AG08396 (cell line): ENCODE measurements around the gene HOXC12.

Experiments
- DNase-seq: peaks from one replicate; pipeline ENCODE4 v3.0.0; 2012; ENCODE audit warnings: low spot score, mixed read lengths

Gene HOXC12, protein sequence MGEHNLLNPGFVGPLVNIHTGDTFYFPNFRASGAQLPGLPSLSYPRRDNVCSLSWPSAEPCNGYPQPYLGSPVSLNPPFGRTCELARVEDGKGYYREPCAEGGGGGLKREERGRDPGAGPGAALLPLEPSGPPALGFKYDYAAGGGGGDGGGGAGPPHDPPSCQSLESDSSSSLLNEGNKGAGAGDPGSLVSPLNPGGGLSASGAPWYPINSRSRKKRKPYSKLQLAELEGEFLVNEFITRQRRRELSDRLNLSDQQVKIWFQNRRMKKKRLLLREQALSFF

GRCh38 chr12:53954694-53955035, at the start of gene HOXC12:
Gene HOXC12 (plus strand): TSS chr12:53954903. CDS start chr12:53954930, 27 bp downstream.
- no peak for DNase-seq

- no peak for DNase-seq
Observed at GRCh38 chr12:53907103-53907502, 47.6 kb upstream of the HOXC12 start.

- DNase-seq, result no peak
Observed at GRCh38 chr12:53916788-53917655, 37.7 kb upstream of the HOXC12 start.

DNA sequence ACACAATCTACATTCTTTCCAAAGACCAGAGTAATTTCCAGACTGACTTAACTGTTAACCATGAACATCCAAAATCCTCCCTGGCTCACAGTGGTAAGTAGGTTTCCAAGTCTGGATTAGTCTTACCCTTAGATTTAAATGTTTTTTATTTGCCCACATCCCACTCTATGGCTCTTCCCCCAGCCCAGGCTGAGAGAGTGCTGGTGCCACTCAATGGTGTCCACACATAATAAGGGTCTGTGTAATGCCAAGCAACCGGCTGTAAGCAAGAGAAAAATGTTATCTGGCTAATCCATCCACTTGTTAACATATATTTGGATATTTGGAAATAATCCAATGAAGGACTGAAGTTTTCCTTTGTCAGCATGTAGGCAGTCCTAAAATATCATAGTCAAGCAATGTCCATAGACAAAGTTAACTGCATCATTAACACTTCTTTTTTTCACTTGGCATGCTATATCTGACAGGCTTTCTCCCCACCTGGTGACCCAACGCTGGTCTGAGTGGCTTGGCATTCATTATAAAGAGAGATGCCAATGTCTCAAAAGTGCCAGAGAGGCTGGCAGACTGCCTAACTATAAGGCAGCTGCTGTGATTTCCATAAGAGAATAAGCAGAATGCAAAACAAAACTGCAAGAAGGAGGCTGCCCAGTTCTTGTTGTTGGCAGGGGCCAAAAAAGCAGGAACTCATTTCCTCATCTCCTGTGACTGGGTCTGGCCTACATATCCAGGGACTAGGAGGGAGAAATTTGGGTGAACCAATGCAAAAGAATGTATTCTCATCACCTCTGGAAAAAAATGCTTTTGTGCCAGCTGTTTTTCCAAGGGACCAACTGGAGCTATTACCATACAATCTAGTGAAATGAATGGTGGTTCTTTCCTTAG, 29.9 kb upstream of the HOXC12 start:
- no peak for DNase-seq

GRCh38 chr12:53927220-53928029, 27.3 kb upstream of the HOXC12 start:
- DNase-seq, result no peak

DNA sequence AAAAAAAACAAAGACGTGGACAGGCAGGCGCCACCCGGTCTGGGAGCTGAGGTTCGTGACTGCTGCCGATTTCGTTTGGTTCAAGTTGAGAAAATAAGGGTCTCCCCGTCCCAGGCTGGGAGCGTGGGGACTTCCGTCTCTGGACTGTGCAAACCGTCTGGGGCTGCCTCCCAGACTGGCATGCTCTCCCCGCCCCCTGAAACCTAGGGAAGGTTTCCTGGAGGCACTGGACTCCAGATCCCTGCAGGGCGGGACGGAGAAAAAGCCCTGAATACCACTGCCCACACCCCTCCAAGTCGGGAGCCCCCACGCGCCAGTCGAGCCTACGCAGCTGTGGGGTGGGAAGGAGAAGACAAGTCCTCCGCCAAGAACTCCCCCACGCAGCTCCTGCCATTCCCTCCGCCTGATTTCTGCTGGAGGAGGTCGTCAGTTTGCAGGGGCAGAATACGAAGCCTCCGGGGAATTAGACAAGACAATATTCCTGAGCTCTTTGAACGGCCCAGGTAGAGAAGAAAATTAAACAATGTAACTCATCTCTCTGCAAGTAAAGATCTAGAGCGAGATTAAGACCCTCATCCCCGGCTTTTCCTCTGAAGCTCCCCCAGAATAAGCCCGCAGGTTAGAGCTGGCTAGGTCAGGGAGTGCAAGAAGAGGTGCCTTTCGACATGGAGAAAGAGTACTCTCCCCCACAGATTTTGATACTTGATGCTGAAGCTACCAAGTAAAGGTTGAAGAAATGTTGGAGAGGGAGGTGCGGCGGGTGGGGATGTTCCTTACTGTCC, 26.5 kb upstream of the HOXC12 start:
- DNase-seq, result no peak

GRCh38 chr12:53929527-53929926, 25.2 kb upstream of the HOXC12 start:
- no peak for DNase-seq

DNA sequence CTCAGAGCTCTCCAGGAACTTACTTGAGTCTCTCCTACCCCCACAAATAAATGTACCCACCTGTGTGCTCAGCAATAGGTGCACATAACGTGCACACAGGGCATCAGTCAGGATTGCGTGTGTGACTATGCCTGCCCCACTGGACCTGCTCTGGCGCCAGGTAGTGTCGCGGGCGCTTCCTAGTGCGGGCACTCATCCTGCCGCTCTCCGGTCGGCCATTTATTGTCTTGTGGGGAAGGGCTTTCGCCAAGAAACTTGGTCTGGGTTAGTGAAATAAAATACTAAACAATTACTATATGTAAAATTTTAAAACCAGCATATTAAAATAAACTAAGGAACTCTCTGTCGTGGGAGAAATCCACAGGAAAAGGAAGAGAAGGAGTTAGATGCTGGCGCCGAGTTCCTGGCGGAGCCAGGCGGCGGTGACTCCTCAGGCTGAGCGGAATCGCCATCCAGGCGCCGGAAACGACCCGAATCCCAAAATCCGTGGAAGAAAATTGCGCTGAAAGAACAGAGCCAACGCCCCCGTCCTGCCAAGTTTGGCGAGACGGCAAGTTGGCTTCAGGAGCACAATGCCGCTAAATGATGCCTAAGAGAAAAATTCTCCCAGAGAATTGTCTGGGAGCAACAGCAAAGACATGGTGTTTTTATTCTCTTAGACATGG, 24.0 kb upstream of the HOXC12 start:
- no peak for DNase-seq

DNA sequence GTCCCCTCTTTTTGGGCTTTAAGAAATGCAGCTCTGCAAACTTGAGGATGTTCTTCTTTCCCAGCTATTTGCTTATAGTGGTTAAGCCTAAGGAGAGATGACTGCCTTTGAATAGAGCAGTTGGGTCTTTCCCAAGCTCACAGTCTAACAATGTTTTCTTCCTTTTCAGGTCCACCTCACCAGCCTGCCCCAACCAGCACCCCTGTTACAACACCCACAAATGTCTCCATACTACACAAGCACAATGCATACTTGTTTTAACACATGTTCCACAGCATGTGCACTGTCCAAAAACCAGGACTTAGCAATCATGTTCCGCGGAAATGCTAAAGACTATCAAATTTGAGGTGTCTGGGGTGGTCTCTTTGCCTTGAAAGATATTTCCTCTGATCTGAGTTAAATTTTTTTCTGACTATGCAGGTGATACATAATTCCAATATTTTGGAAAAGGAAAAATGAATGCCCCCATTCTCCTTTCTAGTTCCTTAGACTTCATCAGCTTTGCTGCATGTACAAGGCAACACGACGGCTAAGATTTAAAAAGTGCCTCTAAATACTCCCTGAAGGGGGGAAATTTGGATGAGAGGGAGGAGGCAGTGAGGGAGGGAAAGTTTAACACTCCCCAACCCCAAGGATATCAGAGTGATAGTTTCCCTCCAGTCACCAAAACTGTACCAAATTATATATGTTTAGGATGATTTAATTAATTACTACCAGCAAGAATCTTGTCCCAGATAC, 22.7 kb upstream of the HOXC12 start:
- no peak for DNase-seq

DNA sequence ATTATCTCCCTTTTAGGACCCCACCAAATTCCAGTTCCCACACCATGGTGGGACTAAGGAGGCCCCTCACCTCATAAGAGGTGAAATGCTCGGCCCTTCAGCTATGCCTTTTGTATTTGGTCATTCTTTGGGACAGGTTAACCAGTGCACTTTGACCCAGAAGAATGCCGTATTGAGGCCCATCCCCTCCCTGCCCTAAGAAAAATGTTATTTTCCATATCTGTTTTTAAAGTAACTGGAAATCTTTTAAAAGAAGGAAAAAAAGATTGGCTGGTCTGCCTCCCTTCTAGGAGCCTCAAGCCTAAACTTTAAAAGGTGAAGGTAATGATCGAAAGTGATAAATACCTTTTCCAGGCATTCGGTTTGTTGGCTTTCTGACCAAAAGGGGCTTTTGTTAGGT, 21.8 kb upstream of the HOXC12 start:
- DNase-seq, result no peak

DNA sequence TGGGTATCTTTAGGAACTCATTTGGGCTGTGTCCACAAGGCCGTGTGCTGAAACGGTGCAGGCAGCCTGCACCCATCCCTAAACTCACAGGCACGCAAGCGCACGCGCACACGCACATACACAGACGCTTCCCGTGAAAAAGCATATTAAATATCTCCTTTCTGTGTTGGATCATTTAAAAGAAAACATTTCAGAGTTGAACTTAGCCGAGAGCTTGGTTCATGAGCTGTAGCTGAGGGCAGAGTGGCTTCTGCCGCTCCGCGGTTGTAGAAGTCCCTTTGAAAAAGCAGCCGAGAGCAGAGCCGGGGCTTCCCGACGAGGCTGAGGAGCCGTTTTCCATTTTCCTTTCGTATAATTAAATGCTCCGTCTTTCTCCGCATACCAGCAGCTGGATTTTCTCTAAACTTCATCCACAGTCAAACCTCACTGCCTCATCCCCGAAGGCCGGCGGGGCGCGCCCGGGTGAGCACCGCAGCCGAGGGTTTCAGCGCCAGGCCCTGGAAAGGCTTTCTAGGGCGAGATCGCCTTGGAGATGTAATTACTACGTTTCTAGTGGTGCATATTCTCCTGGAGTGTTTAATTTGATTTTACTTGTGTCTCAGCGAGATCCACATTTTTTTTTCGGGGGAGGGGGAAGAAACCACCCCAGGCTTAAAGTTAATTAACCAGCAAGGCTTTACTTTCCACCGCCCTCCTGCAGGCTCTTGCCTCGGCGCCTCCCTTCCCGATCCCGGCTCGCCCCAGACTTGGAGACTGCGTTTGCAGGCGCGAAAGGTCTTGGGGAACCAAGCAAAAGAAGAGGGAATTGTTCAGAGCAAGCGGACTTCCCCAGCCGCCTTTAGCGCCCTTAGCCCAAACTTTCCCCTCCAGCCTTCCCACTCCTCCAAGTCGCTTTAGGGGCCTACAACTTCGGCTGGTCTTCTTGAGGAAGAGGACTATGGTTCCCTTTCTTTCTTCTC, 19.0 kb upstream of the HOXC12 start:
- no peak for DNase-seq

DNA sequence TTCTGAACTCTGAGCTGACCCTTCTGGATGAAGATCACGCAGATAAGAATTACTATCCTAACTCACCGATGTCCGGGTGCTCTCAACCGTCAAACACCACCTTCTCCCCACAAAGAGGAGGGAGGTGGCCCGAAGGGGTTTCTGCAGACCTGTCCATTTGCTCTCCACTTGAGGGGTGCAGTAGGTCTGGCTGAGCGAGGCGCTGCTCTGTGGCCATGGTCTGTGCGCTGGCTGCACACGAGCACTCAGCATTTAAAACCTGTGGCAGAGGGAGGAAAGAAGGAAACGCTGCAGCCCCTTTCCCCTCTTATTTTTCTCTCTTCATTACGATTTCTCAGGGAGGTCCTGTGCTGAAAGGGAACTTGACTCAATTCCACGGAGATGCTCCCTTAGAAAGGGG, 17.6 kb upstream of the HOXC12 start:
- no peak for DNase-seq

DNA sequence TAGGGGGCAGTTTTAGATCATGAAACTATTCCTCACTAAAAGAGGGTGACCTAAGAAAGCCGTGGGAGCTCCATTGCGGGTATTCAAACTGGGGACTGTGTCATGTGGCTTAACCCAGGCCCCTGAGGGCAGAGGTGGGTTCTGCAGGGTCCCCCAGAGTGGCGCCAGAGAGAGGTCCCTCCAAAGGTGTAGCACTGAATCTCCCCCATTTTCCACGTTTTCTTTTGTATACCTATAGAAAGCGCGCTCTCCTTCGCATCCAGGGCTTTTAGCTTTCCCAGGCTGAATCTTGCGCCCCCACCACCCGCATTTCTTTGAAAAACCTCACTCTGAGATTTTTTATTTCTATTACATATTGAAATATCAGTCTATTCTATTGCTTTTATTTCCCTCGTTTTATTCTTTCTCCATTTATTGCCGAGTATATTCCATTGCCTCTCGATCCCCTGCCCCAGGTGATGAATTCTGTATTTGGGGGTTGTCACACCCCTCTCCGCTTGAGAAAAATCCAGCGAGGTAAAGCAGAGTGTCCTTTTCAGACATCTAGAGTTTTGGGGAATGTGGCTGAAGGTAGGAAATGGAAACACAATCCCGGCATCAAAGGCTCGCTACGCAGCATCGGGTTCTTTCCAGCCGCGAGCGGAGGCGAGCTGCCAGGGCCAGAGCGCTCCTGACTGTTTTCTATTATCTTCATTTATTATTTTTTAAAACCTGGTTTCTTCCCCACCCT, 16.9 kb upstream of the HOXC12 start:
- no peak for DNase-seq

DNA sequence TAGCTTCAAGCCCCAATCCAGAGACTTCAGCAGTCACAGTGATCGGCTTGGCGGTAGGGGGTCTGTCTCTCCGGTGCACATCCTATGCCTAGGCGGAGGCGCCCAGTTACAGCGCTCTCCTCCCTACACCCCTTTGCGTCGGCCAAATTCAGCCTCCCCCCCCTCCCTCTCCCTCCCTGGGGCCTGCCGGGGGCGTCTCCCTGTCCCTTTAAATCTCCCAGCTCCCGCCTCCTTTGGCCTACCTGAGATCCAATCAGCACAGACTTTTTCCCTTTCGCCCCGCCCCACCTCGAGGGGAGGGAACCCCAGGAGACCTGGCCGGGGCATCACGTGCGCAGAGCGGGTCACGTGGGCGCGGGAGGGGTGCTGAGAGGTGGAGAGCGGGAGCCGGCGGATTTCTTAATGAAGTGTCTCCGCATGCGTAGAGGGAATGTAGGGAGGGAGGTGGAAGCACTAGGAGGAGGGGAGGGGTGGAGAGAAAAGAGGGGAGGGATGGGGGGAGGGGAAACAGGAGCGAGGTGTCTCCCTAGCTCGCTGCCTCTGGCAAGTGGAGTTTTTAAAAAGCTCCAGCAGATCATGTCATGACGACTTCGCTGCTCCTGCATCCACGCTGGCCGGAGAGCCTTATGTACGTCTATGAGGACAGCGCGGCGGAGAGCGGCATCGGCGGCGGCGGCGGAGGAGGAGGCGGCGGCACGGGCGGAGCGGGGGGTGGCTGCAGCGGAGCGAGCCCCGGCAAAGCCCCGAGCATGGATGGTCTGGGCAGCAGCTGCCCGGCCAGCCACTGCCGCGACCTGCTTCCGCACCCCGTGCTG, 16.2 kb upstream of the HOXC12 start, which contains the start of gene HOXC13:
TSS of gene HOXC13 (plus strand) at position 506 of the 815 bp plus-strand sequence. CDS start at position 582, 76 bp downstream.
- peak; percentile 59 for DNase-seq

DNA sequence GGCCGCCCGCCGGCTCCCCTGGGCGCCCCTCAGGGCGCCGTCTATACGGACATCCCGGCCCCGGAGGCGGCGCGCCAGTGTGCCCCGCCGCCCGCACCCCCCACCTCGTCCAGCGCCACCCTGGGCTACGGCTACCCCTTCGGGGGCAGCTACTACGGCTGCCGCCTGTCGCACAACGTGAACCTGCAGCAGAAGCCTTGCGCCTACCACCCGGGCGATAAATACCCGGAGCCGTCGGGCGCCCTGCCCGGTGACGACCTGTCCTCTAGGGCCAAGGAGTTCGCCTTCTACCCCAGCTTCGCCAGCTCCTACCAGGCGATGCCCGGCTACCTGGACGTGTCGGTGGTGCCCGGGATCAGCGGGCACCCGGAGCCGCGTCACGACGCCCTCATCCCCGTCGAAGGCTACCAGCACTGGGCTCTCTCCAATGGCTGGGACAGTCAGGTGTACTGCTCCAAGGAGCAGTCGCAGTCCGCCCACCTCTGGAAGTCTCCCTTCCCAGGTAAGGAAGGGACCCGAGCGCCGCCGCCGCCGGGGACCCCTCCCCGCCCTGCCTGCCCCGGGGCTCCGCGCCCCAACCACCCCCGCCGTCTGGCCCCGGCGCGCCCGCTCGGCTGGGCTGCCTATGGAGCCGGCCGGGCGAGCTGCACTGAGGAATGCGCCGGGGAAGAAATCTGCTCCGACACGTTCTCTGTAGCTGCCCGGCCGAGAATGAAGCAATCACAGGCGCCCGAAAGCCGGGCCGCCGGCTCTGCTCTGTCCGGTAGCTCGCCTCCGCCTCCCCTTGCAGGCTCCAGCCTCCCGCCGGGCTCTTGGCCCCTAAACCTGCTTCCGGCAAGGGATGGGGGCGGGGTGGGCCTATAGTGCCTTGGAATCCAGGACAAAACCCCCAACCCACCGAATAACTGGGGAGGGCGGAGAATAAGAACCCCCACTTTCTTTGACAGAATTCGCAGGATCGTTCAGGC, 15.3 kb upstream of the HOXC12 start:
- DNase-seq, result peak; percentile 69
